GM21515 (cell line): ENCODE results near the gene OR4D2.

Experiments used
- ATAC-seq: cut with Tn5 transposase; IDR thresholded peaks from one replicate; pipeline ENCODE4 v1.9.1; 2021; ENCODE audit not compliant: unreplicated experiment

The OR4D2 gene

GRCh38 chr17:58172369-58173071 lies 5.7 kb downstream of the OR4D2 start:
- no peak for ATAC-seq

DNA sequence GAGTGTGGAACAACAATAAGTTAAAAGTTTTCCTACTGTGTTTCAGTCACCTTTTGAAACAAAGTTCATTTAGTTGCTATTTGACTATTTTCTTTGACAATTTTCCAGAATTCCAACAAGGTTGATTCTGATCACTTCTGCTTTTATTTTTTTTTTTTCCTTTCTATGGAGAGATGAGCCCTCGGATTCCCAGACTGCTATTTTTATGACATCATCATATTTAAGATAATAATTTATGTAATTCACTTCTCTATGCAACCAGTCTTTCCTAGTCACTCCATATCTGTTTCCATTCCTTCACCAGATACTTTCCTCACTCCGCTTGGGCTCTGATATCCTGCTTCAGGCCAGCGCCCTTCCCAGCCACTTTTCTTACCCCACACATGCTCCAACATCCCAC lies 8.1 kb downstream of the OR4D2 start:
- no peak for ATAC-seq

DNA sequence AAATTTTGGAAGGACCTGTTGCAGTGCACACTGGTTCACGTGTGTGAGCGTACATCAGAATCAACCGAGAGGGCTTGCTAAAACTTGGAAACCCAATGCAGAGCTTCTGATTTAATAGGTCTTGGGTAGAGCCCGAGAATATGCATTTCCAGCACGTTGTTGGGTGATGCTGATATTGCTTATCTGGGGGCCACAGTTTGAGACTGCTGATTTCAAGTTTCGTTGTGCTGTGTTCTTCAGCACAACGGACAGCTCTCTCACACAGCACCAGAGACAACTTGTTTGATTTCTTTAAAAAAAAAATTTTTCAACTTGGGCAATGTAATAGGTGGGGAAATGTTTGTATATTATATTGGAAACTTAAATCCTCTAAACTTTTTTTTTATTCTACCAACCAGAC lies 9.4 kb downstream of the OR4D2 start:
- no peak for ATAC-seq

DNA sequence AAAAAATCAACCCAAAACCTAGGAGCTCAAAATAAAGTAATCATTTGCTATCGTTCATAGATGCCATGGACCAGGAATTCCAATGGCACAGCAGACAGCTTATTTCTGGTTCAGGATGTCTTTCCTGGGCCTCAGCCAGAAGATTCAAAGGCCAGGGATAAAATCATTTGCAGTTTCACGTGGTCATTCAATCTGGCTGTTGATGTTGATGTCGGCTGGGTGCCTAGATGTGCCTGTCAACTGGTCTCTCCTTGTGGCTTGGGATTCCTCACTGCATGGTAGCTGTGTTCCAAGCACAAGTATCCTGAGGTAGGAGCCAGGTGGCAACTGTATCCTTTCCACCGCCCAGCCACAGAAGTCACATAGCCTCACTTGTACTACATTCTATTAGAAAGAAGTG lies 15.0 kb downstream of the OR4D2 start:
- no peak for ATAC-seq

DNA sequence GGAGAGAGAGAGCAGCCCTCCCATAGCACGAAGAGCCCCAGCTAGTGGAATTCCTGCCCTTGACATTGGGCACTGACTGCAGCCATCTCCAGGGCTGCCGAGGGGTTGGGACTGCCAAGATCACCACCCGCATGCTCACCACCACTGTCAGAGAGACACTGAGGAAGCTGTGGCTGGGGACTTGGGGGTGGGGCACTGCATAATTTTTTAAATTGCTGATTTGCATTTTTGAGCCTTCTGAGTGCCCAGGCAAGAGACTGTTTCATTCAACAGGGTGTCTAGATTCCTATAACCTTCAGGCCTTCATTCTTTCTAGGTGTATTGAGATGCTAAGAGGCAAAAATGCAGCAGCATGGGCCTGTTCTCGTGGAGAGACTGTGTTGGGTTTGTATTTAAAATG lies 16.7 kb downstream of the OR4D2 start:
- ATAC-seq, result no peak

- no peak for ATAC-seq
These were observed 17.7 kb downstream of the OR4D2 start for GRCh38 chr17:58184308-58184985.

GRCh38 chr17:58184986-58185761 lies 18.4 kb downstream of the OR4D2 start:
- no peak for ATAC-seq

GRCh38 chr17:58186591-58186990 lies 19.8 kb downstream of the OR4D2 start:
- no peak for ATAC-seq

DNA sequence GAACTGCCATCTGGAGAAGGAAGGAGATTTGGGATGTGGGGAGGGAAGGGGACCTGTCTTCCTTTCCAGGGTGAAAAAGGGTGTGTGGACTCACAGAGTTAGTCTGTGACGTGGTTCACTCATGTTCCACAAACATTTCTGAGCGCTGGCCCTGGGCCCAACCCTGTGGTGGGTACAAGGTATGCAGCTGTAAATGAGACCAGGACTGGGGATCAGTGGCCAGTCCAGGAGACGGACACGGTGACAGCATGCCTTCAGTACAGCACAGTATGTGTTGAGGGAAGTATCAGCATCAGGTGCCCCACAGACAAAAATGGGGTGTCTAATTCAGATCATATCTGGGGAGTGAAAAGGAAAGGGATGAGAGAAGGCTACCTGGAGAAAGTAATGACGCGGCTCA lies 20.3 kb downstream of the OR4D2 start:
- no peak for ATAC-seq

DNA sequence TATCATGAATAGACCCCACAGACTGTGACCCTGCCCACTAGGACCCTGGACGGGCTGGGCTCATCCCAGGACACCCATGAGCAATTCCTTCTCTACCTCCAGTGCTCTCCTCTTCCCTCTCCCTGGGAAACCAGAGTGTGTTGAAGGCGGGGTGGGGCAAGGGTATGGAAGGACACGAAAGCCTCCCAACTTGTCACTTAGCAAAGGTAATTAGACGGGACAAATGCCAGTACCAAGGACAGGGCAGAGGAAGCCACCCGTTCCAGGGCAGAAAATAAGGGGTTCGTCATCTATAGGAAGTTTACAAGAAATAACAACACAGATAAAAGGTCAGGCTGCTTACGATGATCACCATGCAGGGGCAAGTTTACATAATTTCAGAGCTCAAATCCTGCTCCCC lies 20.9 kb downstream of the OR4D2 start:
- ATAC-seq, result no peak

- no peak for ATAC-seq
These were observed 22.8 kb downstream of the OR4D2 start for GRCh38 chr17:58189436-58190146.

DNA sequence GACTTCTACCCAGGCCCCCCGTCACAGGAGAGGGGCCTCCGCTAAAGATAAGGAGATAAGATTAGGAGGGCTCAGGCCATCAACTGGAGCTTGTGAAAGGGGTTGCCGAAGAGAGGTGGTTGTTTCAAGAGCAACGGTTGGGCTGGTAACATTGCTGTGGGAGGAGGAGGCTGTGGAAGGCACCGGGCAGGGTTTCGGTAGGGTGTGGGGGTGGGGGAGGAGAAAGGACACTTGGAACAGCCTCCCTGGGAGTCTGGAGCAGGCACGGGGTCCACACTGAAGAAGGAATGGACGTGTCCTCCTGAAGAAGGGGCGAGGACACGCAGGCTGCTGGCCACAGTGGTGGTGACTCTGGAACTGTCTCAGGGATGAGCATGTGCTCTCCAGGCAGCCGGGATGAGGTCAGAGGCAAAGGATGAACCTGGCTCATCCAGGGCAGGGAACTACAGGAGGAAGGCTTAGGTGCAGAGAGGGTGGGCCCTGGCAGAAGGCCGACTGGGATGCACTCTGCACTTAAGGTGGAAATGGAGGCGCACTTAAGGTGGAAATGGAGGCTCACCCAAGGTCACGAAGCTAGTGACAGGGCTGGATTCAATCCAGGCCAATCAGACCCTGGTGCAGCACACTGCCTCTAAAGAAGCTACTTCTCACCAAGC lies 24.6 kb downstream of the OR4D2 start:
- ATAC-seq, result no peak

- no peak for ATAC-seq
These were observed 25.8 kb downstream of the OR4D2 start, which contains the start of gene EPX for GRCh38 chr17:58192612-58193011. TSS of gene EPX (plus strand) at chr17:58192726. CDS start at chr17:58192847, 121 bp downstream.

DNA sequence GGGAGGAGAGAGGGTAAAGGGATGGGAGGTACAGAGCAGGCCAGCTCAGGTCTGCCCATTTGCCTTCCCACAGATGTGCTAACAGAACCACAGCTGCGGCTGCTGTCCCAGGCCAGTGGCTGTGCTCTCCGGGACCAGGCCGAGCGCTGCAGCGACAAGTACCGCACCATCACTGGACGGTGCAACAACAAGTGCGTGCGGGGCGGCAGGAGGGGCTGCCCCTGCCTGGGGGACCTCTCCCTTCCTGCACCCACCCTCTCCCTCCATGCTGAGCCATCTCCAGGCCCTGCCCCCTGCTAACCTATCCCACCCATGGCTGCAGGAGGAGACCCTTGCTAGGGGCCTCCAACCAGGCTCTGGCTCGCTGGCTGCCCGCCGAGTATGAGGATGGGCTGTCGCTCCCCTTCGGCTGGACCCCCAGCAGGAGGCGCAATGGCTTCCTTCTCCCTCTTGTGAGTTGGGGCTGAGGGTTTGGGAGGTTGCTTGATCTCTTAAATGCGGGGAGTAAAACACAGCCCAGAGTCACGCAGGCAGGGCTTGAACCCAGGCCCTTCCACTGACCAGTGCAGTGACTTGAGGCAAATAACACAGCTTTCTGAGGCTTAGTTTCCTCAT lies 27.0 kb downstream of the OR4D2 start:
- ATAC-seq, result no peak

DNA sequence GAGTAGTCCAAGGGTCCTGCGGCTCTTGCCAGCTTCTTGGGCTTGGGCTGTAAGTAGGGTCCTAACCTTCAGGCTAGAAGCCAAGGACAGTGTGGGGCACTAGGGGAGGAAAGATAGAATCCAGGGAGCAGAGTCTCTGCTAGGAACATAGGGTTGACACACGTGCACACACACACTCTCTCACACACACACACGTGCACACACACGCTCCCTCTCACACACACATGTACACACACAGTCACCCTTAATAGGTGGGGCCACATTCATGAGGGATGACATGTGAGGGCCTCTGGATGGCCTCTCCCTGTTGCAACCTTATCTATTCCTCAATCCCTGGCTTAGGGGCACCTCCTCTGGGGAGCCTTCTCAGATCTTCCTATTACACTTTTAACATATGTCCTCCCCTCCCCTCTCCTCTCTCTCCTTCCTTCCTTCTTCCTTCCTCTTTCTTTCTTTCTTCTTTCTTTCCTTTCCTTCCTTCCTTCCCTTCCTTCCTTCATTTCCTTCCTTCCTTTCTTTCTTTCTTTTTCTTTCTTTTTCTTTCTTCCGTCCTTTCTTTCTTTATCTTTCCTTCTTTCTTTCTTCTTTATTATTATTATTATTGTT lies 28.8 kb downstream of the OR4D2 start:
- ATAC-seq, result no peak

- no peak for ATAC-seq
These were observed 29.8 kb downstream of the OR4D2 start for GRCh38 chr17:58196610-58197009.

DNA sequence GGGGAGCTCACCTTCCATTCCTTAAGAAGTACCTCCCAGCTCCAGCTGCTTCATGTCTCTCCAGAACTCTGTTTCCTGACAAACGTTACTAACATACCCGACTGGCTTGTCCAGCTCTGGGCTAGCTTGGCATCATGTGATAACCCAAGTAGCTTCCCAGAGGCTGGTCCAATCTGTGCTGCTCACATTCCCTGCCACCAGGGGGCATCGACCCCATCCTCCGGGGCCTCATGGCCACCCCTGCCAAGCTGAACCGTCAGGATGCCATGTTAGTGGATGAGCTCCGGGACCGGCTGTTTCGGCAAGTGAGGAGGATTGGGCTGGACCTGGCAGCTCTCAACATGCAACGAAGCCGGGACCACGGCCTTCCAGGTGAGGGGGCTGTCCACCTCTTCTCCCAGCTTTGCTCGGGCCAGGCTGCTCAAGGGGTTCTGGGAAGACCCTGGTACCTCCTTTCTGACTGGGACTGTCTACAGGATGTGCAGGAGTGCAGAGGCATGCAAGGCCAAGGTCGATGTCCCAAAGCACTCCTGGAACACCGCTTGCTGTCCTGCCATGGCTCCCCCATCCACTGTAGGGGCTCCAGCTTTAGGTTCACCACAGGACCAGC lies 33.3 kb downstream of the OR4D2 start:
- ATAC-seq, result no peak

DNA sequence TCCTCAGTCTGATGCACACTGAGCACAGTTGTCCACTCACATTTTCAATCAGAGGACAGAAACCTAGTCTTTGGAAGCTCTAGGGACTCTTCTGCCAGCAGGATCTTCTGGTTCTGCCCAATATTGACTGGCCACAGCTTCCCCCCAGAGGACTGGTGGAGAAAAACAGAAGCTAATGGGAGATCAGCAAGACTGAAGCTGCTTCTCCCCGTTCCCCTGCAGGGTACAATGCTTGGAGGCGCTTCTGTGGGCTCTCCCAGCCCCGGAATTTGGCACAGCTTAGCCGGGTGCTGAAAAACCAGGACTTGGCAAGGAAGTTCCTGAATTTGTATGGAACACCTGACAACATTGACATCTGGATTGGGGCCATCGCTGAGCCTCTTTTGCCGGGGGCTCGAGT lies 36.1 kb downstream of the OR4D2 start:
- ATAC-seq, result no peak

DNA sequence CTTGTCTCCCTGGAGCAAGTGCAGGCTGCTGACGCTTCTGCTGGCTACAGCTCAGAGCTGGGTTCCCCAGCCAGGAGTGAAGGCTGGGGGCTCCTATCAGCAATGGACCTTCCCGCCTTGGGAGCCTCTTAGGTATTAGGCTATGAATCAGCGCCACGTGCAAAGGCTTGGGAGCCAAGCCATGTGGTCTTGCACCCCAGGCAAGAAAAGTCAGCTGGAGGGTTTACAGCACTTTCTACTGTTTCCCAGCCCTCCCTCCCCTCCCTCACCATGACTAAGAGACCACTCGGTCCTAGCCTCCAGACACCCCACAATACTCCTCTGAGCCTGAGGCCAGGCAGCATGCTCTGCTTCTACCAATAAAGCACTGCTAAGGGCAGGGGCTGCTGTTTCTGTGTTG lies 38.0 kb downstream of the OR4D2 start:
- no peak for ATAC-seq

- ATAC-seq, result no peak
These were observed 39.2 kb downstream of the OR4D2 start for GRCh38 chr17:58205936-58206335.
